BJ (cell line): Measurements from ENCODE around the gene MVB12A. TPM values are rescaled to one million over a fixed set of nuclear protein-coding genes. Genes with fewer than 3 reads are reported as not detected.

Source experiments
- CTCF ChIA-PET: fragments of 350-600 bp; formaldehyde crosslinking; extraction: SDS; loops from one replicate; lab custom pipeline; 2021; ENCODE audit warnings: antibody characterized with exemption, inconsistent platforms; lab: Yijun Ruan, JAX
- POLR2A ChIA-PET: fragments of 300-600 bp; sonication (Branson Sonifier 250); formaldehyde crosslinking; extraction: SDS; loops from one replicate; lab custom pipeline; 2021; ENCODE audit warnings: antibody characterized with exemption; lab: Charles Lee
- DNase-seq: peaks from one replicate; pipeline ENCODE4 v3.0.0-alpha.2; 2011; ENCODE audit warnings: low read depth
- H3K27me3 ChIP-seq: 2 replicates; pipeline ENCODE4 v1.6.0; 2011; ENCODE audit warnings: low read length; ENCODE audit not compliant: control insufficient read depth, insufficient read depth
- H3K36me3 ChIP-seq: 2 replicates; pipeline ENCODE4 v1.5.1; 2011; ENCODE audit warnings: low read length; ENCODE audit not compliant: control insufficient read depth, insufficient read depth
- H3K4me3 ChIP-seq: 2 replicates; pipeline ENCODE4 v1.5.1; 2011; ENCODE audit warnings: low read depth, mild to moderate bottlenecking, control low read depth, low read length
- polyA plus RNA-seq: library from polyadenylated mRNA; depleted of rRNA; stranded (reverse); fragments of >200 nt; gene quantifications from 2 replicates; pipeline ENCODE4 v1.2.3, GENCODE V29; 2011
- TF ChIP-seq, protein P1 (sequence below): IDR thresholded peaks from 2 replicates; pipeline ENCODE4 v1.5.1; 2011; ENCODE audit warnings: low read depth, mild to moderate bottlenecking, control low read depth, inconsistent platforms, low read length, moderate library complexity; ENCODE audit not compliant: insufficient read depth

Gene MVB12A
- polyA plus RNA-seq, 1 experiment, result 47.3 TPM

DNA sequence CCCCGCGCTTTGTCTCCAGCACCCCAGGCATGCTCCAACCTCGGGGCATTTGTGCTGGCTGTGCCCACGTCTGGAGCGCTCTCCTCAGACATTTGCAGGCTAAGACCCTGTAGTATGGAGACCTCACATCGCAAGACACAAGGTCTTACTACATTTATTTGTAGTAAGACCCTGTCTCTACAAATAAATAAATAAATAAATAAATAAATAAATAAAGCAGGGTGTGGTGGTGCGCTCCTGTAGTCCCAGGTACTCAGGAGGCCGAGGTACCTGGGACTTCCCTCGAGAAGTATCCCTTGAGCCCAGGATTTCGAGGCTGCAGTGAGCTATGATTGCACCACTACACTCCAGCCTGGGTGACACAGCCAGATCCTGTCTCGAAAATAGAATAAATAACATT, 36.3 kb downstream of the MVB12A start:
- CTCF ChIA-PET, result no interaction called here
- Histone ChIP-seq H3K4me3 (no peak overlapping the region), H3K27me3 (peaks cover 9% of the 10 kb centered on the region), H3K36me3 (no peaks in the 10 kb centered on the region)
- TF ChIP-seq, protein P1, sequence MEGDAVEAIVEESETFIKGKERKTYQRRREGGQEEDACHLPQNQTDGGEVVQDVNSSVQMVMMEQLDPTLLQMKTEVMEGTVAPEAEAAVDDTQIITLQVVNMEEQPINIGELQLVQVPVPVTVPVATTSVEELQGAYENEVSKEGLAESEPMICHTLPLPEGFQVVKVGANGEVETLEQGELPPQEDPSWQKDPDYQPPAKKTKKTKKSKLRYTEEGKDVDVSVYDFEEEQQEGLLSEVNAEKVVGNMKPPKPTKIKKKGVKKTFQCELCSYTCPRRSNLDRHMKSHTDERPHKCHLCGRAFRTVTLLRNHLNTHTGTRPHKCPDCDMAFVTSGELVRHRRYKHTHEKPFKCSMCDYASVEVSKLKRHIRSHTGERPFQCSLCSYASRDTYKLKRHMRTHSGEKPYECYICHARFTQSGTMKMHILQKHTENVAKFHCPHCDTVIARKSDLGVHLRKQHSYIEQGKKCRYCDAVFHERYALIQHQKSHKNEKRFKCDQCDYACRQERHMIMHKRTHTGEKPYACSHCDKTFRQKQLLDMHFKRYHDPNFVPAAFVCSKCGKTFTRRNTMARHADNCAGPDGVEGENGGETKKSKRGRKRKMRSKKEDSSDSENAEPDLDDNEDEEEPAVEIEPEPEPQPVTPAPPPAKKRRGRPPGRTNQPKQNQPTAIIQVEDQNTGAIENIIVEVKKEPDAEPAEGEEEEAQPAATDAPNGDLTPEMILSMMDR, result no peak
- POLR2A ChIA-PET, result interaction anchor here (0.6 kb wide), 1 partner anchor 15 kb away, joined by 4 read pairs; no protein-coding TSS in a partner anchor
- no peak for DNase-seq

DNA sequence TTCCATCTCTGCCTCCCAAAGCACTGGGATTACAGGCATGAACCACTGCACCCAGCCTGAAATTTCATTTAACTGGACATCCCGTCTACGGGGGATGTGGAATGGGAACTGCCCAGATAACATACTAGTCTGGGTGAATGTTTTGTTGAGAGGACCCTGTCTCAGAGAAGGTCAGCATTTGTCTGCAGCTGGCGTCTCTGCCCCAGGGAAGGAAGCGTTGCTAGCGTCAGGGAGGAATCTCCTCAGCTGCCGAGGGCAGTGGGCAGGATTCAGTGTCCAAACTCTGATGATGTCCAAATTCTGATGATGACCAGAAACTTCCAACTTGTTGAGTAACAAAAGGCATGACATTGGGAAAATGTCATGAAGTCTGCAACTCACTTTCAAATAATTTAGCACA, 37.8 kb downstream of the MVB12A start:
- Histone ChIP-seq H3K4me3 (no peak overlapping the region), H3K27me3 (peaks cover 9% of the 10 kb centered on the region), H3K36me3 (no peaks in the 10 kb centered on the region)
- ChIA-PET POLR2A (no interaction called here), CTCF (interaction anchor here (1.0 to 1.3 kb wide), 3 partner anchors 8 to 317 kb away, joined by 3 read pairs; no protein-coding TSS in a partner anchor)
- no peak for DNase-seq
- TF ChIP-seq, protein P1, result no peak

DNA sequence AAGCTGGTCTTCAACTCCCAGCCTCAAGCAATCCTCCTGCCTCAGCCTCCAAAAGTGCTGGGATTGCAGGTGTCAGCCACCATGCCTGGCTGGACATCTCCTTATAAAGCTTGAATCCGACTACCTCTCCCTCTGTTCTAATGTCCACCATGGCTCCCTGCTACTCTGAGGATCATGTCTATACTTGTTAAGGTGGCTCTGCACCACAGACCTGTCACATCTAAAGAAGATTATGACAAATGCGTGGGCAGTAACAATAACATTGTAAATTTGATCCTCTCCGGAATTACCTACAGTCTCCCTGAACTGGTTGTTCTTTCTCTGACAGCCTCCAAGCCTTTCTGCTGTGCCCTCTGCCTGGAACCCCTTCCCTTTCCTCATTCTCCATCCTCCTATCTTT, 39.1 kb downstream of the MVB12A start:
- ChIA-PET CTCF (interaction anchor here (0.6 to 1.5 kb wide), 3 partner anchors 15 to 46 kb away, joined by 3 to 4 read pairs (median 4); no protein-coding TSS in a partner anchor), POLR2A (interaction anchor here (0.9 kb wide), 1 partner anchor 29 kb away, joined by 14 read pairs; no protein-coding TSS in a partner anchor)

DNA sequence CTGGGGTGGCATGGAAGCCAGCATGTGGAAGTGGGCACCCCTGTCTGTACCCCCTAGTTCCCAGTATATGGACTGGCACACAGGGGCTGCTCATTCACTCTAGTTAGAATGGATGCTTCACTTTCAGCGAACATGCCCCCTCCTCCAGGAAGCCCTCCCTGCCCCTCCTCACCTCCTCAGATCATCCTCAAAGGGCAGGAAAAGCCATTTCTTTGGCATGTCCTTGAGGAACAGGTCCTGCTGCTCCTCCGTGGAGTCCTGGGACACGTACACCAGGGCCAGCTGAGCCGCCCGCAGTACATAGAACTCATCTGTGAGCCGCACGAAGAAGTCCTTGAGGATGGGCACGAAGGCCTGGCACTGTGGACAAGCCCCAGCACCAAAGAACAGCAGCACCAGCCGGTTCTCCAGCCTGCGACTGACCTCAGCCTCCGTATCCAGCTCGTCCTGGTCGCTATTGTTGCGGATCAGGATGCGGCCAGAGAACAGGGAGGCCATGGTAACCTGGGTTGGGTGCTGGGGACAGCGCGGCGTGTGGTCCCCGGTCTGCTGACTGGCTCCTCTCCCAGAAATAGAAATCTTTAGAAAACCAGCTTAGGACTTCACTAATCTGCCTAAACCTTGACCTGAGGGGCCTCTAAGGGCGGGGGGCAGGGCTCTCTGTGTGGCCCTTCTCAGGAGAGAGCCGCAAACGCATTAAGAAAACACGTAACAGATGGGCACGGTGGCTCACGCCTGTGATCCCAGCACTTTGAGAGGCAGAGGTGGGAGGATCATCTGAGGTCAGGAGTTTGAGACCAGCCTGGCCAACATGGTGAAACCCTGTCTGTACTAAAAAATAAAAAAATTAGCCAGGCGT, 40.8 kb downstream of the MVB12A start, which contains the start of gene NXNL1:
Gene NXNL1, minus strand, starts transcription at position 555 of the 859 bp plus-strand sequence. Its CDS starts 57 bp downstream, at position 498.
- ChIA-PET CTCF (interaction anchor here (1.2 to 2.2 kb wide), 4 partner anchors 12 to 306 kb away, joined by 3 to 6 read pairs (median 4); no protein-coding TSS in a partner anchor), POLR2A (no interaction called here)
- no peak for DNase-seq
- H3K27me3 ChIP-seq, result peaks cover 3% of the 10 kb centered on the region
- H3K36me3 ChIP-seq, result no peaks in the 10 kb centered on the region
- TF ChIP-seq, protein P1, result no peak
- H3K4me3 ChIP-seq, result no peak within 1 kb of the TSS

More for the DNA sequence above, 39.1 kb downstream of the MVB12A start:
- peaks cover 9% of the 10 kb centered on the region for H3K27me3 ChIP-seq
- H3K4me3 ChIP-seq, result no peak overlapping the region
- TF ChIP-seq, protein P1, result no peak
- H3K36me3 ChIP-seq, result no peaks in the 10 kb centered on the region
- no peak for DNase-seq

DNA sequence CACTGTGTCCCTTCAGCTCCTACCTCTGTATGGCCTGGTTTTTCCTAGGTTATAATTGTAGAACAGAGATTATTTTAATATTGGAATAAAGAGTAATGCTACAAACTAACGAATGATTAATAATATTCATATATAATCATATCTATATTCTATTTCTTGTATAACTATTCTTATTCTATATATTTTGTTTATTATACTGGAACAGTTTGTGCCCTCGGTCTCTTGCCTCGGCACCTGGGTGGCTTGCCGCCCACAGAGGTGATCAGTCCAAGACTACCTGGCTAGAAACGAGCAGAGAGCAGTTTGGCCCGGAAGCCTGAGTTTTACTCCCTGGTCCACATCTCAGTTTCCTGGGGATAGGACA, 46.6 kb downstream of the MVB12A start:
- ChIA-PET CTCF (interaction anchor here (0.6 to 3.8 kb wide), 16 partner anchors 9 to 463 kb away, joined by 3 to 23 read pairs (median 4); partner anchors contain the start of gene CCDC194), POLR2A (interaction anchor here (0.6 kb wide), 1 partner anchor 132 kb away, joined by 5 read pairs; the partner anchor contains the start of gene ANO8)
- TF ChIP-seq, protein P1, result no peak
- H3K4me3 ChIP-seq, result no peak overlapping the region
- no peak for DNase-seq
- no peaks in the 10 kb centered on the region for H3K36me3 ChIP-seq
- H3K27me3 ChIP-seq, result no peaks in the 10 kb centered on the region
